SK-N-SH treated with all-trans-retinoic acid at 6 μM for 48 hours (cell line): ENCODE data around the gene ERCC4.
"Not testable (repeated sequence)": the region's sequence is repeated elsewhere in the genome, so short reads cannot be mapped to it uniquely, and the experiment has no call there.

Experiments used
- ATAC-seq: fragments of 200-7000 bp; cut with Tn5 transposase; 3 replicates; pipeline ENCODE4 v1.9.1; 2020; ENCODE audit warnings: mild to moderate bottlenecking, moderate library complexity
- ARNTL ChIP-seq: fragments of 450-650 bp; formaldehyde crosslinking; IDR thresholded peaks from 2 replicates; pipeline ENCODE4 v1.5.0; 2020; ENCODE audit warnings: low read depth, mild to moderate bottlenecking, moderate library complexity, borderline replicate concordance
- BACH2 ChIP-seq: fragments of 250-450 bp; sonication (Bioruptor Pico); IDR thresholded peaks from 2 replicates; pipeline ENCODE4 v1.9.0; 2021; ENCODE audit warnings: mild to moderate bottlenecking, borderline replicate concordance
- CSDC2 ChIP-seq: fragments of 250-450 bp; sonication (Bioruptor Pico); IDR thresholded peaks from 2 replicates; pipeline ENCODE4 v1.5.0; 2020; ENCODE audit warnings: mild to moderate bottlenecking, moderate library complexity
- ESRRG ChIP-seq: fragments of 250-450 bp; sonication (Bioruptor Pico); IDR thresholded peaks from 2 replicates; pipeline ENCODE4 v1.6.1; 2021; ENCODE audit warnings: mild to moderate bottlenecking
- GLIS3 ChIP-seq: fragments of 250-450 bp; sonication (Bioruptor Pico); IDR thresholded peaks from 2 replicates; pipeline ENCODE4 v1.5.0; 2020; ENCODE audit warnings: mild to moderate bottlenecking, moderate library complexity
- ISL1 ChIP-seq: fragments of 250-450 bp; sonication (Bioruptor Pico); IDR thresholded peaks from 2 replicates; pipeline ENCODE4 v2.1.2; 2022; ENCODE audit warnings: mild to moderate bottlenecking, moderate library complexity
- OSR1 ChIP-seq: fragments of 250-450 bp; sonication (Bioruptor Pico); IDR thresholded peaks from 2 replicates; pipeline ENCODE4 v1.8.0; 2022; ENCODE audit warnings: moderate library complexity, mild to moderate bottlenecking, inconsistent platforms
- PPARA ChIP-seq: fragments of 250-450 bp; sonication (Bioruptor Pico); IDR thresholded peaks from 2 replicates; pipeline ENCODE4 v1.5.0; 2020; ENCODE audit warnings: mild to moderate bottlenecking, borderline replicate concordance
- RARB ChIP-seq: fragments of 250-450 bp; sonication (Bioruptor Pico); IDR thresholded peaks from 2 replicates; pipeline ENCODE4 v1.8.0; 2021; ENCODE audit warnings: mild to moderate bottlenecking, moderate library complexity
- SNAI2 ChIP-seq: fragments of 250-450 bp; sonication (Bioruptor Pico); IDR thresholded peaks from 2 replicates; pipeline ENCODE4 v1.5.0; 2020; ENCODE audit warnings: mild to moderate bottlenecking, moderate library complexity
- TCF4 ChIP-seq: fragments of 250-450 bp; sonication (Bioruptor Pico); IDR thresholded peaks from 2 replicates; pipeline ENCODE4 v1.8.0; 2021; ENCODE audit warnings: mild to moderate bottlenecking, moderate library complexity, borderline replicate concordance
- TOX ChIP-seq: fragments of 250-450 bp; sonication (Bioruptor Pico); IDR thresholded peaks from 2 replicates; pipeline ENCODE4 v1.8.0; 2021; ENCODE audit warnings: mild to moderate bottlenecking, moderate library complexity, borderline replicate concordance
- ZC3H10 ChIP-seq: fragments of 250-450 bp; sonication (Bioruptor Pico); IDR thresholded peaks from 2 replicates; pipeline ENCODE4 v1.5.1; 2021; ENCODE audit warnings: mild to moderate bottlenecking, moderate library complexity
- ZFP3 ChIP-seq: fragments of 250-450 bp; sonication (Bioruptor Pico); IDR thresholded peaks from 2 replicates; pipeline ENCODE4 v1.5.0; 2020; ENCODE audit warnings: mild to moderate bottlenecking, moderate library complexity
- ZFP30 ChIP-seq: fragments of 450-650 bp; formaldehyde crosslinking; IDR thresholded peaks from 2 replicates; pipeline ENCODE4 v1.5.0; 2022; ENCODE audit warnings: mild to moderate bottlenecking, moderate library complexity
- ZNF565 ChIP-seq: fragments of 450-650 bp; formaldehyde crosslinking; conservative IDR thresholded peaks from 2 replicates; pipeline ENCODE4 v1.5.0; 2020; ENCODE audit warnings: low read depth, mild to moderate bottlenecking, moderate library complexity
- ZNF70 ChIP-seq: fragments of 450-650 bp; formaldehyde crosslinking; IDR thresholded peaks from 2 replicates; pipeline ENCODE4 v1.5.0; 2020; ENCODE audit warnings: mild to moderate bottlenecking, moderate library complexity
- ZNF8 ChIP-seq: fragments of 450-650 bp; formaldehyde crosslinking; IDR thresholded peaks from 2 replicates; pipeline ENCODE4 v1.5.0; 2020; ENCODE audit warnings: mild to moderate bottlenecking, moderate library complexity
- TF ChIP-seq, protein P1 (sequence below): fragments of 250-450 bp; sonication (Bioruptor Pico); IDR thresholded peaks from 2 replicates; pipeline ENCODE4 v1.8.0; 2020; ENCODE audit warnings: mild to moderate bottlenecking, moderate library complexity, borderline replicate concordance
- TF ChIP-seq, protein P2 (sequence below): fragments of 250-450 bp; sonication (Bioruptor Pico); IDR thresholded peaks from 2 replicates; pipeline ENCODE4 v1.8.0; 2021; ENCODE audit warnings: low read depth, mild to moderate bottlenecking, moderate library complexity, borderline replicate concordance
- TF ChIP-seq, protein P3 (sequence below): fragments of 250-450 bp; sonication (Bioruptor Pico); IDR thresholded peaks from 2 replicates; pipeline ENCODE4 v1.5.1; 2021; ENCODE audit warnings: mild to moderate bottlenecking, moderate library complexity

The ERCC4 gene

DNA sequence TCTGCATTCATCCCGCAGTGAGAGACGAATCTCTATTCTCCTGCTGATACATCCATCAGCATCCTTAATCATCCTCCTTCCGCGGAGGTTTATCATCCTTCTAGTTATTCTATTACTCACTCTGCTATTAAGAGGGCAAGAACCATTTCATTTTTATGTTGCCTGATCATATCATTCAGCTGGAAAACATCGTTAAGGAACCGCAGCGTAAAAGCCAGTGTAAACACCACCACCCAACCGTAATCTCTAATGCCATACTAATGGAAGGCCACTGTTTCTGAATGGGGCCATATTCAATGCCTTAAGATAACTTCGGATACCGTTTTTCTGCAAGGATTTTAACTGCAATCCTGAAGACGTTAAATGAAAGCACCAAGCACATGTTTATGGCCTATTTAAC is 36.7 kb upstream of the ERCC4 start (continued):
- no peak for TF ChIP-seq ZC3H10 (CRISPR knock-in tag)
- TF ChIP-seq SNAI2 (CRISPR knock-in tag), result no peak
- TF ChIP-seq ZNF70 (CRISPR knock-in tag), result no peak
- TF ChIP-seq, all 23 proteins: peak for 0

DNA sequence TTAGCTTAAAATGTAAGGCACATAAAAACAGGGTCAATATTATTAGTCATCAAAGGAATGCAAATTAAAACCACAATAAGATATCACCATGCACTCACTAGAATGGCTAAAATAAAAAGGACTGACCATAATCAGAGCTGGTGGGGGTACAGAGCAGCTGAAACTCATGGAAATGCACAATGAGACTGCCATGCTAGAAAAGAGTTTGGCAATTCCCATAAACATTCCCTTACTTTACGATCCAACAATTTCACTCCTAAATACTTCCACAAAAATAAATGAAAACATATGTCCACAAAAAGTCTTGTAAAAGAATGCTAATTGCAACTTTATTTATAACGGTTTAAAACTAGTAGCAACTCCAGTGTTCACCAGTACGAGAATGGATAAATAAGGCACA is 36.1 kb upstream of the ERCC4 start:
- no peak for TF ChIP-seq TOX (CRISPR knock-in tag)
- TF ChIP-seq ZFP30 (CRISPR knock-in tag), result no peak
- no peak for TF ChIP-seq RARB (CRISPR knock-in tag)
- TF ChIP-seq, all 23 proteins: peak for 0
- ATAC-seq, result no peak

DNA sequence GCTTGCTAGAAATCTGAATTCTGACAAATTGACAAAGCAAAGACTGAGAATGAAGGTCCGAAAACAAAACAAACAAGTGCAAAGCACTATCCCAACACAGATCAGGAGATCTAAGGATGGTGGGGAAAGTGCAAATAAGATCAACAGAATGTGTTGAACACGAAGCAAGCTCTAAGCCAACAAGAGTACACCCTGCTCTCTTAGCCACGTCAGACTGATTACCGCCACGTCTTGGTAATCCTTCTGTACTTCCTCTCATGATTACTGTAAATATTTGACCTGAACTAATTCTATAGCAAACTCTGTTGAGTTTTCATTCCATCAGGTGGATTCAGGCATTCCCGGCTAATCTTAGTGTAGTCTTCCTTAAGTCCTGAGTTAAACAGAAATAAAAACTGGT is 34.3 kb upstream of the ERCC4 start:
- TF ChIP-seq PPARA, result no peak
- TF ChIP-seq RARB (CRISPR knock-in tag), result no peak
- TF ChIP-seq, protein P1, sequence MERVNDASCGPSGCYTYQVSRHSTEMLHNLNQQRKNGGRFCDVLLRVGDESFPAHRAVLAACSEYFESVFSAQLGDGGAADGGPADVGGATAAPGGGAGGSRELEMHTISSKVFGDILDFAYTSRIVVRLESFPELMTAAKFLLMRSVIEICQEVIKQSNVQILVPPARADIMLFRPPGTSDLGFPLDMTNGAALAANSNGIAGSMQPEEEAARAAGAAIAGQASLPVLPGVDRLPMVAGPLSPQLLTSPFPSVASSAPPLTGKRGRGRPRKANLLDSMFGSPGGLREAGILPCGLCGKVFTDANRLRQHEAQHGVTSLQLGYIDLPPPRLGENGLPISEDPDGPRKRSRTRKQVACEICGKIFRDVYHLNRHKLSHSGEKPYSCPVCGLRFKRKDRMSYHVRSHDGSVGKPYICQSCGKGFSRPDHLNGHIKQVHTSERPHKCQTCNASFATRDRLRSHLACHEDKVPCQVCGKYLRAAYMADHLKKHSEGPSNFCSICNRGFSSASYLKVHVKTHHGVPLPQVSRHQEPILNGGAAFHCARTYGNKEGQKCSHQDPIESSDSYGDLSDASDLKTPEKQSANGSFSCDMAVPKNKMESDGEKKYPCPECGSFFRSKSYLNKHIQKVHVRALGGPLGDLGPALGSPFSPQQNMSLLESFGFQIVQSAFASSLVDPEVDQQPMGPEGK (CRISPR knock-in tag), result no peak
- TF ChIP-seq ESRRG (CRISPR knock-in tag), result no peak
- no peak for TF ChIP-seq OSR1
- TF ChIP-seq ZFP3 (CRISPR knock-in tag), result no peak
- TF ChIP-seq TOX (CRISPR knock-in tag), result no peak
- TF ChIP-seq, protein P2, sequence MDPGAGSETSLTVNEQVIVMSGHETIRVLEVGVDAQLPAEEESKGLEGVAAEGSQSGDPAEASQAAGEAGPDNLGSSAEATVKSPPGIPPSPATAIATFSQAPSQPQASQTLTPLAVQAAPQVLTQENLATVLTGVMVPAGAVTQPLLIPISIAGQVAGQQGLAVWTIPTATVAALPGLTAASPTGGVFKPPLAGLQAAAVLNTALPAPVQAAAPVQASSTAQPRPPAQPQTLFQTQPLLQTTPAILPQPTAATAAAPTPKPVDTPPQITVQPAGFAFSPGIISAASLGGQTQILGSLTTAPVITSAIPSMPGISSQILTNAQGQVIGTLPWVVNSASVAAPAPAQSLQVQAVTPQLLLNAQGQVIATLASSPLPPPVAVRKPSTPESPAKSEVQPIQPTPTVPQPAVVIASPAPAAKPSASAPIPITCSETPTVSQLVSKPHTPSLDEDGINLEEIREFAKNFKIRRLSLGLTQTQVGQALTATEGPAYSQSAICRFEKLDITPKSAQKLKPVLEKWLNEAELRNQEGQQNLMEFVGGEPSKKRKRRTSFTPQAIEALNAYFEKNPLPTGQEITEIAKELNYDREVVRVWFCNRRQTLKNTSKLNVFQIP (CRISPR knock-in tag), result no peak
- no peak for TF ChIP-seq ZNF565 (CRISPR knock-in tag)
- TF ChIP-seq SNAI2 (CRISPR knock-in tag), result no peak
- no peak for TF ChIP-seq ZC3H10 (CRISPR knock-in tag)
- no peak for TF ChIP-seq ZNF70 (CRISPR knock-in tag)
- no peak for TF ChIP-seq TCF4
- no peak for TF ChIP-seq GLIS3 (CRISPR knock-in tag)
- ATAC-seq, result no peak

DNA sequence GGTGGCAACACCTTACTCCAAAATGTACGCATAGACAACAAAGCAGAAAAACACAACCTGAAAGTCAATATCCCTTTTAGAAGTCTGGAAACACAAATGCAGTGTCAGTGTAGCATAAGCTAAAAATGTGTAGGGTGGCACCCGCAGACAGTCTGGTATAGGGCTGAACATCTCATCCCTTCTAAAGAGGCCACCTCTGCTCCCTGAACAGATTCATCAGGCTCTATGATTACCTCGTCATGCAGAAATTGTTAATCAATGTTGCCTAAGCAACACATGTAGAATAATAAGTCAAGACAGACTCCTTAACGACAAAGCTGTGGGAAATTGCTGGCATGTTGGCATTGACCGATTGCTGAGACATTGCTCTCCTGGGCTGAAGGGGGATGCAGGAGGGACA is 33.3 kb upstream of the ERCC4 start:
- TF ChIP-seq, protein P2 (CRISPR knock-in tag), result no peak
- no peak for TF ChIP-seq CSDC2 (CRISPR knock-in tag)
- ATAC-seq, result no peak

DNA sequence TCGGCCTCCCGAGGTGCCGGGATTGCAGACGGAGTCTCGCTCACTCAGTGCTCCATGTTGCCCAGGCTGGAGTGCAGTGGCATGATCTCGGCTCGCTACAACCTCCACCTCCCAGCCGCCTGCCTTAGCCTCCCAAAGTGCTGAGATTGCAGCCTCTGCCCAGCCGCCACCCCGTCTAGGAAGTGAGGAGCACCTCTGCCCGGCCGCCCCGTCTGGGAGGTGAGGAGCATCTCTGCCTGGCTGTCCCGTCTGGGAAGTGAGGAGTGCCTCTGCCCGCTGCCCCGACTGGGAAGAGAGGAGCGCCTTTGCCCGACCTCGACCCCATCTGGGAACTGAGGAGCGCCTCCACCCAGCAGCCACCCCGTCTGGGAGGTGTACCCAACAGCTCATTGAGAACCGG is 30.6 kb upstream of the ERCC4 start:
- not testable (repeated sequence) for ATAC-seq

DNA sequence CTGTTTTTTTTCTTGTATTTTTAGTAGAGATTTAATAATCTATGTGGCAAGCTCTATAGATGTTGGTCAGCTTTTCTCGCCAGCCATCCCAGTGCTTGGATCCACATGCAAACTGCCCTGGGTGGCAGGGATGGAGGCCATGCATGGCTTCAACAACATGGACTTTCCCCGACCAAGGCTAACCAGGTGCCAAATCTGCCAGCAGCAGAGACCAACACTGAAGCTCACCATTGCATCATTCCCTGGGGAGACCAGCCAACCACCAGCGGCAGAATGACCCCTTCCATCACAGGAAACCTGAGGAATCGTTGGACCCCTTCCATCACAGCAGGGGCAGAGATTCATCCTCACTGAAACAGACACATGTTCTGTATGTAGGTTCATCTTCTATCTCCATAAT is 27.7 kb upstream of the ERCC4 start:
- no peak for ATAC-seq
- TF ChIP-seq ZNF8 (CRISPR knock-in tag) (no peak), GLIS3 (CRISPR knock-in tag) (no peak), SNAI2 (CRISPR knock-in tag) (no peak), ZNF565 (CRISPR knock-in tag) (no peak), ARNTL (CRISPR knock-in tag) (no peak), ZFP3 (CRISPR knock-in tag) (no peak), RARB (CRISPR knock-in tag) (no peak), ZFP30 (CRISPR knock-in tag) (no peak), ESRRG (CRISPR knock-in tag) (no peak), ISL1 (no peak), ZNF70 (CRISPR knock-in tag) (no peak), CSDC2 (CRISPR knock-in tag) (no peak), BACH2 (CRISPR knock-in tag) (no peak), PPARA (no peak), OSR1 (no peak), ZC3H10 (CRISPR knock-in tag) (no peak)
- TF ChIP-seq, protein P3, sequence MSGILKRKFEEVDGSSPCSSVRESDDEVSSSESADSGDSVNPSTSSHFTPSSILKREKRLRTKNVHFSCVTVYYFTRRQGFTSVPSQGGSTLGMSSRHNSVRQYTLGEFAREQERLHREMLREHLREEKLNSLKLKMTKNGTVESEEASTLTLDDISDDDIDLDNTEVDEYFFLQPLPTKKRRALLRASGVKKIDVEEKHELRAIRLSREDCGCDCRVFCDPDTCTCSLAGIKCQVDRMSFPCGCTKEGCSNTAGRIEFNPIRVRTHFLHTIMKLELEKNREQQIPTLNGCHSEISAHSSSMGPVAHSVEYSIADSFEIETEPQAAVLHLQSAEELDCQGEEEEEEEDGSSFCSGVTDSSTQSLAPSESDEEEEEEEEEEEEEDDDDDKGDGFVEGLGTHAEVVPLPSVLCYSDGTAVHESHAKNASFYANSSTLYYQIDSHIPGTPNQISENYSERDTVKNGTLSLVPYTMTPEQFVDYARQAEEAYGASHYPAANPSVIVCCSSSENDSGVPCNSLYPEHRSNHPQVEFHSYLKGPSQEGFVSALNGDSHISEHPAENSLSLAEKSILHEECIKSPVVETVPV (CRISPR knock-in tag), result no peak
